PC-3 (cell line): ENCODE data around the gene ZDHHC24. TPM values are rescaled to one million over a fixed set of nuclear protein-coding genes. Genes with fewer than 3 reads are reported as not detected.

Source experiments
- ATAC-seq: fragments of 200-7000 bp; cut with Tn5 transposase; 2 replicates; pipeline ENCODE4 v1.9.1; 2020; ENCODE audit warnings: mild to moderate bottlenecking, moderate library complexity
- BruUV-seq: library from RNA; stranded (reverse); fragments of 400-500 nt; replicated peaks from 2 replicates; lab custom pipeline; 2021; lab: Mats Ljungman, UMichigan
- CTCF ChIA-PET: fragments of 300-600 bp; sonication (Branson Sonifier 250); formaldehyde crosslinking; loops from one replicate; lab custom pipeline; 2022; ENCODE audit warnings: antibody characterized with exemption; lab: Charles Lee
- POLR2A ChIA-PET: fragments of 300-600 bp; sonication (Branson Sonifier 250); formaldehyde crosslinking; loops from one replicate; lab custom pipeline; 2022; ENCODE audit warnings: antibody characterized with exemption; ENCODE audit not compliant: unreplicated experiment; lab: Charles Lee
- DNase-seq: peaks from one replicate; pipeline ENCODE4 v3.0.0-alpha.2; 2015
- H2AFZ ChIP-seq: fragments of 300-600 bp; sonication (generic); 2 replicates; pipeline ENCODE4 v1.6.0; 2016; ENCODE audit warnings: antibody characterized with exemption, low read length
- H3F3A ChIP-seq: fragments of 300-600 bp; sonication (generic); one replicate; pipeline ENCODE4 v1.6.0; 2017; ENCODE audit warnings: antibody characterized with exemption, low read length, control low read depth, mild to moderate bottlenecking; ENCODE audit not compliant: unreplicated experiment
- H3K27ac ChIP-seq: fragments of 300-600 bp; sonication (generic); 2 replicates; pipeline ENCODE4 v1.5.1; 2016; ENCODE audit warnings: mild to moderate bottlenecking, low read length
- H3K27me3 ChIP-seq: fragments of 300-600 bp; sonication (generic); 2 replicates; pipeline ENCODE4 v1.6.1; 2016; ENCODE audit warnings: low read length, mixed read lengths
- H3K36me3 ChIP-seq: fragments of 300-600 bp; sonication (generic); 2 replicates; pipeline ENCODE4 v1.6.1; 2016; ENCODE audit warnings: low read depth, mixed run types, low read length, mixed read lengths
- H3K4me1 ChIP-seq: fragments of 300-600 bp; sonication (generic); 2 replicates; pipeline ENCODE4 v1.5.1; 2016; ENCODE audit warnings: low read length; ENCODE audit not compliant: insufficient read depth
- H3K4me2 ChIP-seq: fragments of 300-600 bp; sonication (generic); 2 replicates; pipeline ENCODE4 v1.6.0; 2016; ENCODE audit warnings: low read length
- H3K4me3 ChIP-seq: fragments of 300-600 bp; sonication (generic); 2 replicates; pipeline ENCODE4 v1.5.1; 2016; ENCODE audit warnings: mild to moderate bottlenecking, low read length, mixed read lengths
- H3K79me2 ChIP-seq: fragments of 300-600 bp; sonication (generic); 2 replicates; pipeline ENCODE4 v1.6.1; 2017; ENCODE audit warnings: low read length, mixed read lengths
- H3K9ac ChIP-seq: fragments of 300-600 bp; sonication (generic); 2 replicates; pipeline ENCODE4 v1.6.0; 2016; ENCODE audit warnings: mild to moderate bottlenecking, low read length
- H3K9me2 ChIP-seq: fragments of 300-600 bp; sonication (generic); replicated peaks from 2 replicates; pipeline ENCODE4 v1.6.1; 2016; ENCODE audit warnings: mixed run types, low read length, mixed read lengths
- H3K9me3 ChIP-seq: fragments of 300-600 bp; sonication (generic); 2 replicates; pipeline ENCODE4 v1.6.1; 2016; ENCODE audit warnings: low read length, mixed read lengths
- H4K20me1 ChIP-seq: fragments of 300-600 bp; sonication (generic); 2 replicates; pipeline ENCODE4 v1.6.1; 2016; ENCODE audit warnings: low read length, mixed read lengths
- CTCF ChIP-seq: fragments of 300-600 bp; sonication (generic); conservative IDR thresholded peaks from 2 replicates; pipeline ENCODE4 v1.5.1; 2017; ENCODE audit warnings: antibody characterized with exemption, low read depth, mild to moderate bottlenecking, low read length
- EZH2 ChIP-seq: fragments of 300-600 bp; sonication (generic); IDR thresholded peaks from one replicate; pipeline ENCODE4 v1.6.1; 2017; ENCODE audit warnings: antibody characterized with exemption, mild to moderate bottlenecking, low read length; ENCODE audit not compliant: unreplicated experiment
- EZH2phosphoT487 ChIP-seq: fragments of 300-600 bp; sonication (generic); IDR thresholded peaks from 2 replicates; pipeline ENCODE4 v1.6.1; 2018; ENCODE audit warnings: mild to moderate bottlenecking, antibody characterized with exemption, low read length, borderline replicate concordance
- intact Hi-C: fragments of 100-400 bp; cut with micrococcal nuclease; formaldehyde crosslinking; loops from 2 replicates; pipeline ENCODE4 v1.9.0; 2023
- total RNA-seq: library from RNA; depleted of rRNA; stranded (reverse); fragments of >200 nt; gene quantifications from 2 replicates; pipeline ENCODE4 v1.2.3, GENCODE V29; 2014

Gene ZDHHC24
- total RNA-seq, 1 experiment from 2014 or later, result 15.1 TPM

GRCh38 chr11:66529069-66529468 is 16.8 kb downstream of the ZDHHC24 start:
- H3K9me2 ChIP-seq, result no peaks in the 10 kb centered on the region
- intact Hi-C loops, result no loop called here
- H3K4me3 ChIP-seq, result no peak overlapping the region
- no peak for ATAC-seq
- TF ChIP-seq EZH2phosphoT487 (no peak), EZH2 (no peak), CTCF (no peak)
- H3F3A ChIP-seq, result no peaks in the 10 kb centered on the region
- no peaks in the 10 kb centered on the region for H4K20me1 ChIP-seq
- no peaks in the 10 kb centered on the region for H3K36me3 ChIP-seq
- no peak overlapping the region for H3K4me2 ChIP-seq
- no peak overlapping the region for H2AFZ ChIP-seq
- CTCF ChIA-PET, result no interaction called here
- H3K79me2 ChIP-seq, result no peaks in the 10 kb centered on the region
- no peak overlapping the region for H3K9ac ChIP-seq
- no peaks in the 10 kb centered on the region for H3K4me1 ChIP-seq
- no peak overlapping the region for H3K27ac ChIP-seq
- H3K9me3 ChIP-seq, result no peaks in the 10 kb centered on the region
- no peaks in the 10 kb centered on the region for H3K27me3 ChIP-seq
- POLR2A ChIA-PET, result no interaction called here
- BruUV-seq, result no TSS peak
- DNase-seq, result no peak

GRCh38 chr11:66524304-66525040 is 21.4 kb downstream of the ZDHHC24 start:
- TF ChIP-seq EZH2phosphoT487 (no peak), EZH2 (no peak), CTCF (no peak)
- Histone ChIP-seq H3K9ac (no peak overlapping the region), H3K36me3 (peaks cover 8% of the 10 kb centered on the region), H2AFZ (no peak overlapping the region), H3K4me2 (no peak overlapping the region), H3K4me1 (no peaks in the 10 kb centered on the region), H3K27ac (no peak overlapping the region), H3K9me3 (no peaks in the 10 kb centered on the region), H4K20me1 (no peaks in the 10 kb centered on the region), H3K79me2 (no peaks in the 10 kb centered on the region), H3K4me3 (no peak overlapping the region), H3K27me3 (no peaks in the 10 kb centered on the region), H3K9me2 (no peaks in the 10 kb centered on the region), H3F3A (no peaks in the 10 kb centered on the region)
- CTCF ChIA-PET, result no interaction called here
- POLR2A ChIA-PET, result no interaction called here
- BruUV-seq, result no TSS peak
- DNase-seq (no peak), ATAC-seq (no peak)
- intact Hi-C loops, result no loop called here

- no TSS peak for BruUV-seq
Measured at GRCh38 chr11:66523611-66524010, 22.2 kb downstream of the ZDHHC24 start.

More at GRCh38 chr11:66523611-66524010, 22.2 kb downstream of the ZDHHC24 start:
- H3K27ac ChIP-seq, result no peak overlapping the region
- no peaks in the 10 kb centered on the region for H3K79me2 ChIP-seq
- intact Hi-C loops, result no loop called here
- peaks cover 8% of the 10 kb centered on the region for H3K36me3 ChIP-seq
- H3K27me3 ChIP-seq, result no peaks in the 10 kb centered on the region
- H3K4me2 ChIP-seq, result no peak overlapping the region
- H3K9me2 ChIP-seq, result no peaks in the 10 kb centered on the region
- no peak overlapping the region for H3K4me3 ChIP-seq
- no peaks in the 10 kb centered on the region for H3K4me1 ChIP-seq
- H4K20me1 ChIP-seq, result no peaks in the 10 kb centered on the region
- no peaks in the 10 kb centered on the region for H3F3A ChIP-seq
- POLR2A ChIA-PET, result no interaction called here
- CTCF ChIA-PET, result no interaction called here
- H3K9me3 ChIP-seq, result no peaks in the 10 kb centered on the region
- no peak for ATAC-seq
- TF ChIP-seq EZH2 (no peak), EZH2phosphoT487 (no peak), CTCF (no peak)
- no peak overlapping the region for H3K9ac ChIP-seq
- H2AFZ ChIP-seq, result no peak overlapping the region
- no peak for DNase-seq
